Upper lobe of left lung (tissue), 6 donors: ENCODE results near the gene PDLIM7. TPM values are rescaled to one million over a fixed set of nuclear protein-coding genes. Genes with fewer than 3 reads are reported as not detected.

ENCODE experiments used
- ATAC-seq, 2 donors: fragments of 200-7000 bp; cut with Tn5 transposase; one replicate each; pipeline ENCODE4 v1.9.1; 2022; ENCODE audit warnings: mild to moderate bottlenecking in 2 of 2, moderate library complexity in 2 of 2; ENCODE audit not compliant: low FRiP score in 2 of 2
- DNase-seq, 2 donors: peaks; one replicate each; pipeline ENCODE4 v3.0.0-alpha.2; 2019 to 2020
- H3K27ac ChIP-seq, 4 donors: fragments of 200-600 bp; sonication (generic); one replicate each; pipeline ENCODE4 v1.5.1; 2016 to 2019
- H3K27me3 ChIP-seq, 4 donors: fragments of 200-600 bp; sonication (generic); one replicate each; pipeline ENCODE4 v1.5.1; 2017 to 2019
- H3K36me3 ChIP-seq, 4 donors: fragments of 200-600 bp; sonication (generic); one replicate each; pipeline ENCODE4 v1.5.1; 2016 to 2019
- H3K4me1 ChIP-seq, 4 donors: fragments of 200-600 bp; sonication (generic); one replicate each; pipeline ENCODE4 v1.5.1; 2018 to 2019
- H3K4me3 ChIP-seq, 4 donors: fragments of 200-600 bp; sonication (generic); one replicate each; pipeline ENCODE4 v1.5.1; 2017 to 2019; ENCODE audit warnings: mild to moderate bottlenecking in 2 of 4, moderate library complexity in 1 of 4
- H3K9me3 ChIP-seq, 4 donors: fragments of 200-600 bp; sonication (generic); one replicate each; pipeline ENCODE4 v1.5.1; 2018 to 2019
- EP300 ChIP-seq, 4 donors: sonication (generic); formaldehyde crosslinking; IDR thresholded peaks; one replicate each; pipeline ENCODE4 v1.5.1; 2017; ENCODE audit warnings: antibody characterized with exemption in 4 of 4, control low read depth in 2 of 4
- POLR2A ChIP-seq, 4 donors: fragments of 450-650 bp; IDR thresholded peaks; one replicate each; pipeline ENCODE4 v1.5.1; 2016 to 2017; ENCODE audit warnings: antibody characterized with exemption in 4 of 4, mild to moderate bottlenecking in 2 of 4
- POLR2AphosphoS5 ChIP-seq, 2 donors: sonication (generic); formaldehyde crosslinking; IDR thresholded peaks; one replicate each; pipeline ENCODE4 v1.5.1; 2017; ENCODE audit warnings: antibody characterized with exemption in 2 of 2
- WGBS, 2 donors: methylation state at CpG; one replicate each; pipeline ENCODE4 v1.1.5; 2017 to 2018; 5-methylcytosine and 5-hydroxymethylcytosine counted together
- total RNA-seq, 6 donors: library from RNA; depleted of rRNA in 4 of 6; stranded (reverse); fragments of >200 nt in 4 of 6; gene quantifications; one replicate each; pipeline versions ENCODE4 v1.1.0 to v1.2.1, GENCODE V29; 2016 to 2021
- TF ChIP-seq, protein P1 (sequence below), 6 experiments: fragments of 450-650 bp in 4 of 6; fragments of 200-600 bp in 2 of 6; sonication (generic) in 2 of 6; IDR thresholded peaks; one replicate each; pipeline ENCODE4 v1.5.1; 2016 to 2019; ENCODE audit warnings: antibody characterized with exemption in 6 of 6
- donor health status: DM: no; HTN: no; CAD: no; lungs with moderate emphysema.
- donor health status: DM: no; HTN: yes; CAD: no; lungs with severe emphysema.

PDLIM7 gene
- total RNA-seq, 6 donors from 2014 or later = 32.0 to 142 (median 75.8) TPM

DNA sequence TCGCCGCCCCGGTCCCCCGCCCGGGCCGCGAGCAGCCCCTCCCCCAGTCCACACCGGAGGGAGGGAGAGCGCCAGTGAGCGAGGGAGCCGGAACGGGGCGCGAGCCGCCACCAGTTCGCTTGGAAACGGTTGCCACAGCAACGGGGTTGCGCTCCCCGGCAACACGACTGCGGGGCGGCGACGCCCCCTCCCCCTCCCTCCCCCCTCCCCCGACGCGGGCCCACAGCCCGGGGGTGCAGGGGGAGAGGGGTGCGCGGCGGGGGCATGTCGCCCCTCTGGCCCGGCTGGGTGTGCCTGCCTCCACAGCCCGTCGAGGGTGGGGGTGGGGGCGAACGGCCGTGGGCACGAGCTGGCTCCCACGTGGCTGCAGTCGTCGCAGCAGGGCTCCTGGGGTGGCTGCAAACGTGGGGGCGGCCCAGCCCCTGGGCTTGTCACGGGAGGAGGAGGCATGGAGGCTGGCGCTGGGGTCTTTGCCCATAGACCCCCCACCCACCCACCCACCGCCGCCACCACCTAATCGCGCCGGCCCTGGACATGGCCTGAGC lies 50.3 kb downstream of the PDLIM7 start:
- Histone ChIP-seq H3K36me3 (peaks cover 0 to 6% (median 3%) of the 10 kb centered on the region in 4 donors), H3K4me1 (peaks cover 22 to 31% (median 24%) of the 10 kb centered on the region in 4 donors), H3K27me3 (peaks cover 0 to 15% (median 5%) of the 10 kb centered on the region in 4 donors), H3K9me3 (no peaks in the 10 kb centered on the region), H3K27ac (peak overlapping the region in 2 of 4 donors; percentile 43 to 62), H3K4me3 (peak overlapping the region in 3 of 4 donors; percentile 55 to 69 (median 65))
- TF ChIP-seq EP300 (IDR thresholded peaks at IDR 0.05) (no peak), POLR2A (IDR thresholded peaks at IDR 0.05) (no peak)
- TF ChIP-seq, protein P1, sequence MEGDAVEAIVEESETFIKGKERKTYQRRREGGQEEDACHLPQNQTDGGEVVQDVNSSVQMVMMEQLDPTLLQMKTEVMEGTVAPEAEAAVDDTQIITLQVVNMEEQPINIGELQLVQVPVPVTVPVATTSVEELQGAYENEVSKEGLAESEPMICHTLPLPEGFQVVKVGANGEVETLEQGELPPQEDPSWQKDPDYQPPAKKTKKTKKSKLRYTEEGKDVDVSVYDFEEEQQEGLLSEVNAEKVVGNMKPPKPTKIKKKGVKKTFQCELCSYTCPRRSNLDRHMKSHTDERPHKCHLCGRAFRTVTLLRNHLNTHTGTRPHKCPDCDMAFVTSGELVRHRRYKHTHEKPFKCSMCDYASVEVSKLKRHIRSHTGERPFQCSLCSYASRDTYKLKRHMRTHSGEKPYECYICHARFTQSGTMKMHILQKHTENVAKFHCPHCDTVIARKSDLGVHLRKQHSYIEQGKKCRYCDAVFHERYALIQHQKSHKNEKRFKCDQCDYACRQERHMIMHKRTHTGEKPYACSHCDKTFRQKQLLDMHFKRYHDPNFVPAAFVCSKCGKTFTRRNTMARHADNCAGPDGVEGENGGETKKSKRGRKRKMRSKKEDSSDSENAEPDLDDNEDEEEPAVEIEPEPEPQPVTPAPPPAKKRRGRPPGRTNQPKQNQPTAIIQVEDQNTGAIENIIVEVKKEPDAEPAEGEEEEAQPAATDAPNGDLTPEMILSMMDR (IDR thresholded peaks at IDR 0.05) = no peak
- peak in 1 of 2 donors; percentile 51 for DNase-seq
- ATAC-seq = peak in 1 of 2 donors; percentile 9
- WGBS, 2 donors = no CpG with 5 or more reads among the region's 52 CpGs

DNA sequence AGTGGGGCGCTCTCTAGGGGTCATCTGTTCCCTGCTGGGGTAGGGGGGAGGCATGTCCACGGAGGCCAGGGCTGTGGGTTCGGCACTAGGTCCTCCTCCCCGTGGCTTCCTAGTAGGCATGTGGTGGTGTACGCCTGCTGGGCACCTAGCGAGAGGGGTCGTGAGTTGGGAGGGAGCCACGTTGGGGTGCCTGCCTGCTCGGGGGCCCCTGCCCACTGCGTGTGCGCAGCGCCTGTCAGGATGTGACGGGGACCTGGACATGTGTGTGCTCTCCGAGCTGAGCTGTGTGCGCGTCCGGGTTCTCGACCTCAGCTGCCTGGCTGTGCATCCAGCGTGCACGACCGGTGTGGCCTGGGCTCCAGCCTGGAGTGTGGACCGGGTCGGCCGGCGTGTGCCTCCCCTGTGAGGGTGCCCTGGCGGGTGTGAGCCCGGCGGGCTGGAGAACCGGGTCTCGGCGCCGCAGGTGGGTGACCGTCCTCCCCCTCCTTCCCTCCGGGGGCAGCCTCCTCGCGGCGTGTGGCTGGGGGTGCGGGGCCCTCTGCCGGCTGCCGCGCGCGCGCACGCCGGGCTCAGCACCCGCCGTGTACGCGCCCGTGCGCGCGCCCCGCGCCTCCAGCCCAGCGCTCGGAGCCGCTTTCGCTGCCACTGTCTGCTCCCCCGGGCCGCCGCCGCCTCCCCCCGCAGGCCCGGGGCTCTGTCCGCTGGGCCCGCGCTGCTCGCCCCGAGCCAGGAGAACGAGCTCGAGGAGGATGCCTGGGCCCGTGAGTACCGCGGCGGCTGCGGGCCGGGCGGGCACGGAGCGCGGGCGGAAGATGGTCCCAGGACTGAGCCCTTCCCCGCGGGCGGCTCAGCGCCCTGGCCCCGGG lies 51.0 kb downstream of the PDLIM7 start, which contains the start of gene PRR7:
TSS of gene PRR7 (plus strand) at position 615 of the 866 bp plus-strand sequence. CDS start 8,254 bp downstream, outside the sequence.
- TF ChIP-seq POLR2AphosphoS5 (IDR thresholded peaks at IDR 0.05) (no peak), POLR2A (IDR thresholded peaks at IDR 0.05) (peak in 1 of 4 donors; percentile 36), EP300 (IDR thresholded peaks at IDR 0.05) (no peak)
- TF ChIP-seq, protein P1 (IDR thresholded peaks at IDR 0.05) = peak in 4 of 6 experiments; percentile 38 to 62 (median 50)

DNA sequence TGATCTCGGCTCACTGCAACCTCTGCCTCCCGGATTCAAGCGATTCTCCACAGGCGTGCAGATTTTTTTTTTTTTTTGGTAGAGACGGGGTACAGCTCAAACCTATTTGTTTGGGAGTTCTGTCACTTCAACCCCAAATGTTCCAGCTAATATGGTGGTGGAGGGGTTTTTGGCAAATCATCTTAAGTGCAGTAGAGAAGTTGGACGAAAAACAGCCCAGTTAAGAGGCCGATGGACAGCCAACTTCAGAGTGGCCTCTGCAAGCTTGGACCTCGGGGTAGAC lies 51.5 kb downstream of the PDLIM7 start:
- peaks cover 0 to 15% (median 5%) of the 10 kb centered on the region in 4 donors for H3K27me3 ChIP-seq
- no peaks in the 10 kb centered on the region for H3K9me3 ChIP-seq
- H3K36me3 ChIP-seq = peaks cover 5 to 19% (median 14%) of the 10 kb centered on the region in 4 donors
- WGBS, 2 donors = 5 to 8% methylated on average over 6 to 8 of the region's 8 CpGs
- peak overlapping the region in 2 of 4 donors; percentile 65 to 69 for H3K4me3 ChIP-seq
- TF ChIP-seq, protein P1 (IDR thresholded peaks at IDR 0.05) = no peak
- TF ChIP-seq POLR2A (IDR thresholded peaks at IDR 0.05) = no peak
- TF ChIP-seq EP300 (IDR thresholded peaks at IDR 0.05) = no peak
- TF ChIP-seq POLR2AphosphoS5 (IDR thresholded peaks at IDR 0.05) = no peak
- ATAC-seq = no peak
- H3K4me1 ChIP-seq = peaks cover 22 to 31% (median 24%) of the 10 kb centered on the region in 4 donors
- DNase-seq = peak in 1 of 2 donors; percentile 20
- H3K27ac ChIP-seq = peak overlapping the region in 2 of 4 donors; percentile 62 to 64

More for the DNA sequence above, 51.0 kb downstream of the PDLIM7 start, which contains the start of gene PRR7:
- ATAC-seq = peak; percentile 42 to 77
- 0% methylated on average over 13 to 21 of the region's 89 CpGs for WGBS, 2 donors
- Histone ChIP-seq H3K4me3 (peak within 1 kb of the TSS; percentile 22 to 69 (median 60)), H3K36me3 (peaks cover 4 to 13% (median 9%) of the 10 kb centered on the region in 4 donors), H3K27ac (peak within 1 kb of the TSS in 2 of 4 donors; percentile 62 to 64), H3K27me3 (peaks cover 0 to 15% (median 5%) of the 10 kb centered on the region in 4 donors), H3K9me3 (no peaks in the 10 kb centered on the region), H3K4me1 (peaks cover 22 to 31% (median 24%) of the 10 kb centered on the region in 4 donors)
- DNase-seq = peak; percentile 40 to 96

DNA sequence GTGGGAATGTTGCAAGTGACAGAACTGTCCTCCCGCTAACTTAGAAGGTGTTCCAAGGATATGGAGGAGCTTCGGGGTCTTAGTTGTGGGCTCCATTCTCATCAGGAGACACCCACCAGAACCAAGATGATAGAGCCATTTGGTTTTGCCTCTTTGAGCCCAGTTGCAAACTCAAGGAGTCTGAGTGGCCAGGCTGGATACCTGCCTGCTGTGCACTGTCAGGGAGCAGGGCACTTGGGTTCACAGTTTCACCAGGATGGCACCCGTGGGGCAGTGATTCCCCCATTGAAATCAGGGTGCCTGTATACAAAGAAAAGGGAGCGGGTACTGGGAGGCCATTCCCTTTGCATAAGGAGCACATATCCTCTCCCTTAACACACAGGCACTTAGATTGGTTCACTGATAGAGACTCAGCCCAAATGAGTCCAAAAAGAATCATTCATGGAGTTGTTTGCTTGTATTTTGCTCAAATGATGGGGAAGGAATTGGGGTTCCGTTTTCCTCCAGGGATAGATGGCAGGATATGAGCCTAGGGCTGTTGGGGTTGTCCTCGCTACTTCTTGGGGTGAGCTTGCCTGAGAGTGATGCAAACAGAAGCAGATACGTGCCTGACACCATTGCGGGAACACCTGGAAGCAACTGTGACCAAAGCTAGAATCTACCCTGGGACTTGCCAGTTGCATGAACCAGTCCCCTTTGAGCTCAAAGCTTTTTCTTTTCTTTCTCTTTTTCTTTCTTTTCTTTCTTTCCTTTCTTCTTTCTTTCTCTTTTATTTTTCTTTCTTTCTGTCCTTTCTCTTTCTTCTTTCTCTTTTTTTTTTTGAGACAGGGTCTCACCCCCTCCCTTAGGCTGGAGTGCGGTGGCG lies 52.1 kb downstream of the PDLIM7 start:
- Histone ChIP-seq H3K4me1 (peaks cover 22 to 31% (median 24%) of the 10 kb centered on the region in 4 donors), H3K27me3 (peaks cover 0 to 15% (median 5%) of the 10 kb centered on the region in 4 donors), H3K36me3 (peaks cover 6 to 25% (median 16%) of the 10 kb centered on the region in 4 donors), H3K4me3 (no peak overlapping the region), H3K9me3 (no peaks in the 10 kb centered on the region), H3K27ac (no peak overlapping the region)
- no peak for TF ChIP-seq POLR2A (IDR thresholded peaks at IDR 0.05)
- TF ChIP-seq POLR2AphosphoS5 (IDR thresholded peaks at IDR 0.05) = no peak
- no peak for TF ChIP-seq EP300 (IDR thresholded peaks at IDR 0.05)
- TF ChIP-seq, protein P1 (IDR thresholded peaks at IDR 0.05) = no peak
- ATAC-seq (no peak), DNase-seq (peak in 1 of 2 donors; percentile 20)
- WGBS, 2 donors = 48 to 56% methylated on average over 10 of the region's 10 CpGs
